Erythroblast (primary cell): Measurements from ENCODE around the gene KCNB1.

ENCODE experiments used
- GATA1 ChIP-seq: IDR thresholded peaks from 2 replicates; pipeline ENCODE4 v1.6.1; 2011; ENCODE audit warnings: low read depth, mild to moderate bottlenecking, control low read depth, low read length, moderate library complexity
- POLR2A ChIP-seq: IDR thresholded peaks from 2 replicates; pipeline ENCODE4 v1.6.1; 2011; ENCODE audit warnings: mild to moderate bottlenecking, low read length

DNA sequence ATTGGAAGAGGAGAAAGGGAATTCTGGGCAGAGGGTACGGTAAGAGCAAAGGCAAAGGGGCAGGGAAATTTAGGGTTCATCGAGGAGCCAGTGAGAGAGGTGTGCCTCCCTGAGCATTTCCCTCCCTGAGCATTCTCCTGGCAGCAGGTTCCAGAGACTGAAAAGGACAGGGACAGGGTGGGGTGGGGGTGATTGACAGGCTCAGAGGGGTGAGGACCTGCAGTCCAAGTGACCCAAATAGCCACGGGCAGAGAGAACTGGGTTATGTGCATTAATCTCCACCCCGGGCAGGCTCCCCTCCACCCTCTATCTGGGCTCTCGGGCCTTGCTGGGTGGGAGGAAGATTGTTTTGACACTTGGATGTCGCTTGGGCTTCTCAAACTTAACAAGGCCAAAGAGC is 69.5 kb downstream of the KCNB1 start:
- TF ChIP-seq POLR2A = no peak
- TF ChIP-seq GATA1 = no peak
